Tibial nerve (tissue), 4 donors: ENCODE data around the gene LSAMP.

Source experiments
- CTCF ChIP-seq, 5 experiments: fragments of 200-600 bp in 3 of 5; fragments of 450-650 bp in 2 of 5; sonication (generic) in 3 of 5; IDR thresholded peaks; one replicate each; pipeline ENCODE4 v1.5.1; 2016 to 2019; ENCODE audit warnings: antibody characterized with exemption in 5 of 5, mild to moderate bottlenecking in 3 of 5, moderate library complexity in 2 of 5
- EP300 ChIP-seq, 2 donors: sonication (generic); formaldehyde crosslinking; IDR thresholded peaks; one replicate each; pipeline ENCODE4 v1.6.1; 2017; ENCODE audit warnings: antibody characterized with exemption in 2 of 2, mild to moderate bottlenecking in 1 of 2

DNA sequence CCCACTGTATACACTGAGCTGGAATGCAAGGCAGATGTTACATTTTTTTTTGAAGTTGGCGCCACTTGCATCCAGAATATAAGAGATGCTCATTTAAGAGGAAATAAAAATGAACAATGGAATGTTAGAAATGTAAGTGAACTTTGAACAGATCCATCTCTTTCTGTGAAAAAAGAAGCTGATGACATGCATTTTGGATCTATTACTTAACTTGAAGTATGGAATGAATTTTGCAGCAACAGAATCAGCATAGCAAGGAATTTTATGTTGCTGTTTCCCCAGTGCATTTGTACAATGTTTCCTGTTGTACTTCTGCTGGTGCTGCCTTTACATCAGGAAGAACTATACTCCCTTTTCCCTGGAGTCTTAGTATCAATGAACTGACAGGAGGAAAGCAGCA, 178.2 kb downstream of the LSAMP start:
- TF ChIP-seq CTCF (IDR thresholded peaks at IDR 0.05) = no peak
- no peak for TF ChIP-seq EP300 (IDR thresholded peaks at IDR 0.05)
